CD4-positive, CD25-positive, alpha-beta regulatory T cell (primary cell): ENCODE measurements around the gene HMGCLL1. TPM values are rescaled to one million over a fixed set of nuclear protein-coding genes. Genes with fewer than 3 reads are reported as not detected.

Source experiments
- ATAC-seq, 2 donors: fragments of 150-1000 bp; cut with Tn5 transposase; one replicate each; pipeline ENCODE4 v1.10.0; 2021; ENCODE audit warnings: low read depth in 2 of 2, moderate number of reproducible peaks in 2 of 2, moderate library complexity in 1 of 2
- DNase-seq, 3 donors: peaks; one replicate each; pipeline versions ENCODE4 v3.0.0 to v3.0.0-alpha.2; 2012 to 2022; ENCODE audit warnings: mixed read lengths in 1 of 3
- H3K27ac ChIP-seq: one replicate; pipeline ENCODE4 v1.7.0; 2013; ENCODE audit warnings: mild to moderate bottlenecking, low read length; ENCODE audit not compliant: insufficient read depth, poor library complexity, severe bottlenecking
- H3K27me3 ChIP-seq: one replicate; pipeline ENCODE4 v1.7.0; 2013; ENCODE audit warnings: low read length; ENCODE audit not compliant: control insufficient read depth, insufficient read depth
- H3K36me3 ChIP-seq: one replicate; pipeline ENCODE4 v1.7.0; 2013; ENCODE audit warnings: mild to moderate bottlenecking, low read length, moderate library complexity; ENCODE audit not compliant: control insufficient read depth, insufficient read depth
- H3K4me1 ChIP-seq: 2 replicates; pipeline ENCODE4 v1.7.0; 2013; ENCODE audit warnings: mild to moderate bottlenecking, low read length; ENCODE audit not compliant: insufficient read depth, control insufficient read depth, poor library complexity, severe bottlenecking
- H3K4me3 ChIP-seq: one replicate; pipeline ENCODE4 v1.7.0; 2013; ENCODE audit warnings: low read depth, mild to moderate bottlenecking, low read length, moderate library complexity
- H3K9me3 ChIP-seq, 2 experiments: 1 replicate in 1 of 2; 2 replicates in 1 of 2; pipeline ENCODE4 v1.7.0; 2013; ENCODE audit warnings: low read length in 2 of 2, mild to moderate bottlenecking in 1 of 2, moderate library complexity in 1 of 2; ENCODE audit not compliant: control insufficient read depth in 2 of 2
- H3K27ac Mint-ChIP-seq, 3 donors: one replicate each; pipeline ENCODE4 v1.8.0; 2020 to 2022; ENCODE audit warnings: mild to moderate bottlenecking in 3 of 3, mixed read lengths in 3 of 3, moderate library complexity in 2 of 3
- H3K27me3 Mint-ChIP-seq: one replicate; pipeline ENCODE4 v1.8.0; 2022; ENCODE audit warnings: mild to moderate bottlenecking, mixed read lengths
- H3K36me3 Mint-ChIP-seq: one replicate; pipeline ENCODE4 v1.8.0; 2020; ENCODE audit warnings: mixed read lengths
- H3K4me1 Mint-ChIP-seq, 4 donors: one replicate each; pipeline ENCODE4 v1.8.0; 2020 to 2022; ENCODE audit warnings: mixed read lengths in 4 of 4, mild to moderate bottlenecking in 1 of 4
- H3K4me3 Mint-ChIP-seq, 4 donors: one replicate each; pipeline ENCODE4 v1.8.0; 2020 to 2022; ENCODE audit warnings: mild to moderate bottlenecking in 4 of 4, mixed read lengths in 4 of 4, moderate library complexity in 3 of 4
- H3K9me3 Mint-ChIP-seq, 7 donors: one replicate each; pipeline ENCODE4 v1.8.0; 2020 to 2022; ENCODE audit warnings: mixed read lengths in 7 of 7, mild to moderate bottlenecking in 3 of 7, moderate library complexity in 2 of 7
- polyA plus RNA-seq, 4 donors: library from polyadenylated mRNA; unstranded; fragments of 300-500 nt; fragmentation: Illumina TruSeq; gene quantifications; one replicate each; pipeline ENCODE4 v1.2.3, GENCODE V29; 2021
- total RNA-seq: library from RNA; stranded (reverse); gene quantifications from one replicate; pipeline ENCODE4 v1.2.3, GENCODE V29; 2022

The HMGCLL1 gene
- total and polyA plus RNA-seq, 5 donors from 2014 or later: not detected

GRCh38 chr6:55584654-55585354 lies 5.8 kb upstream of the HMGCLL1 start:
- DNase-seq (no peak), ATAC-seq (no peak)
- Mint-ChIP-seq H3K4me3 (no peak overlapping the region), H3K9me3 (peaks cover 0 to 20% (median 7%) of the 10 kb centered on the region in 7 donors), H3K27ac (no peak overlapping the region), H3K36me3 (no peaks in the 10 kb centered on the region), H3K4me1 (no peaks in the 10 kb centered on the region), H3K27me3 (no peaks in the 10 kb centered on the region)
- Histone ChIP-seq H3K4me3 (no peak overlapping the region), H3K9me3 (no peaks in the 10 kb centered on the region), H3K36me3 (no peaks in the 10 kb centered on the region), H3K27me3 (no peaks in the 10 kb centered on the region), H3K27ac (no peak overlapping the region), H3K4me1 (no peaks in the 10 kb centered on the region)

- H3K27ac Mint-ChIP-seq: no peak overlapping the region
Observed at GRCh38 chr6:55576811-55577210, 2.2 kb downstream of the HMGCLL1 start.

DNA sequence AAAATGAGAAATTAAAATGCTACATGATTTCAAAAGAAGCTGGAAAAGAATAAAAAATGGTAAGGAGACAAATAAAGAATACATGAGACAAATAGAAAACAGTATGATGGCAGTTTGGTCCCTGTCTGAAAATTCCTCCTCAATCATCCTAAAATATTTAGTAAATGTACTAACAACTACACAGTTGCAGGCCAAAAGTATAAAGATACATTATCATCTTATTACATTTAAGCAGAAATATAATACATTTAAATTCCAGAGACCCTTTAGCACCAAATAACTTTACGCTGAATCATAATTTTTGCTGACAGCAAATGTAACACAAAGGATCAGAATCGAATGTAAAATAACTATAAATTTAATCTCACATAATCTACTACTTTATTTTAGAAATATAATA lies 4.4 kb downstream of the HMGCLL1 start:
- Histone ChIP-seq H3K27me3 (no peaks in the 10 kb centered on the region), H3K4me1 (no peaks in the 10 kb centered on the region), H3K4me3 (no peak overlapping the region), H3K9me3 (no peaks in the 10 kb centered on the region), H3K27ac (no peak overlapping the region), H3K36me3 (no peaks in the 10 kb centered on the region)
- Mint-ChIP-seq H3K27me3 (no peaks in the 10 kb centered on the region), H3K4me1 (no peaks in the 10 kb centered on the region), H3K4me3 (no peak overlapping the region), H3K27ac (peak overlapping the region in 1 of 3 donors; percentile 53), H3K36me3 (no peaks in the 10 kb centered on the region), H3K9me3 (peaks cover 5 to 22% (median 8%) of the 10 kb centered on the region in 7 donors)
- ATAC-seq (no peak), DNase-seq (no peak)

More at GRCh38 chr6:55576811-55577210, 2.2 kb downstream of the HMGCLL1 start:
- Histone ChIP-seq H3K4me1 (no peaks in the 10 kb centered on the region), H3K4me3 (no peak overlapping the region), H3K27me3 (no peaks in the 10 kb centered on the region), H3K27ac (no peak overlapping the region), H3K36me3 (no peaks in the 10 kb centered on the region), H3K9me3 (no peaks in the 10 kb centered on the region)
- H3K4me1 Mint-ChIP-seq: no peaks in the 10 kb centered on the region
- no peaks in the 10 kb centered on the region for H3K27me3 Mint-ChIP-seq
- no peak for ATAC-seq
- H3K36me3 Mint-ChIP-seq: no peaks in the 10 kb centered on the region
- H3K9me3 Mint-ChIP-seq: peaks cover 1 to 19% (median 5%) of the 10 kb centered on the region in 7 donors
- no peak for DNase-seq
- H3K4me3 Mint-ChIP-seq: no peak overlapping the region

DNA sequence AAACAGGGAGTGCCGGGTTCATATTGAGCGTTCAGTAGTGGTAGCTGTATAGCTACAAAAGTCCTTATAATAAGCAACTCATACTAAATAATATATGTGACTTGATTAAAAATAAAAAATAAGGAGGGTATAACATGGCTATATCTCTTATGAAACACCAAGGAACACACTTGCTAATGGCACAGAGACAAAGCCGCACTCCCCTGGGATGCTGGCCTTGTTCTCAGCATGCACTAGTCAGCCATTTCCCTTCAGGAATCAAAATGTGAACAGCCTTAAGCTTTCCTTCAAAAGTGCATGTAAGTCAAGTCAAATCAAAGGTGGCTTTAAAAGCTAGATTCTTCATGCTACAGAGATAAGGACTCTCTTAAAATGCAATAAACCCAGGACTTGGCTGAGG lies 9.4 kb downstream of the HMGCLL1 start:
- no peak for ATAC-seq
- H3K27me3 ChIP-seq: no peaks in the 10 kb centered on the region
- H3K27ac ChIP-seq: no peak overlapping the region
- no peak overlapping the region for H3K4me3 Mint-ChIP-seq
- no peaks in the 10 kb centered on the region for H3K36me3 ChIP-seq
- DNase-seq: no peak
- H3K27ac Mint-ChIP-seq: no peak overlapping the region
- no peaks in the 10 kb centered on the region for H3K9me3 ChIP-seq
- H3K27me3 Mint-ChIP-seq: no peaks in the 10 kb centered on the region
- H3K9me3 Mint-ChIP-seq: peaks cover 3 to 15% (median 6%) of the 10 kb centered on the region in 7 donors
- H3K4me1 ChIP-seq: no peaks in the 10 kb centered on the region
- H3K4me1 Mint-ChIP-seq: no peaks in the 10 kb centered on the region
- no peak overlapping the region for H3K4me3 ChIP-seq
- no peaks in the 10 kb centered on the region for H3K36me3 Mint-ChIP-seq

DNA sequence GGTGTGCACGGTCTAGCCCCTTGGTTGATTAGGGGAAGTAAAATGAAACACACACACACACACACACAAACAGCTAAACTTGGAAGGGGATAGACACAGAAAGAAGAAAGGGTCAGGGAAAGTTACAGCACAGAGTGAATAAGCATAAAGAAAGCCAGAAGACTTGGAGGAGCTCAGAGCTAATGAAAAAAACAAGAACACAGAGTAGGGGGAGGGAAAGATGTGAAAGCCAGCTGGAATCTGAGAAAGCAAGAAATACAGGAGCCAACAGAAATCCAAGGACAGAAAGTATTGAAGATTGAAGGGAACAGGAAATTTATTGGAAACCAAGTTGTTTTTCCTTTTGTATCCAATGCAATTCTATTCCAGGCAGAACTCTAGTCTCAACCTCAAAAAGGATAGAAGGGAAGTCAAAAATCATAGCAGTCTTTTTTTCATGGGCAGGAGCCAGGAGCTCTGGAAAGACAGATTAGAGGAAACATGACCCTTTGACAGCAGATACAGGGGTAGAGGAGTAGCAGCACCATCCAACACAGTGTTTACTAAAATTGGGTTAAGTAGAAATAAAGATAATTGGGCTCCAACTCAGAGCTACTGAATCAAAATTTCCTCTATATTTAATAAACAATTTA lies 10.1 kb downstream of the HMGCLL1 start:
- ATAC-seq (no peak), DNase-seq (no peak)
- Mint-ChIP-seq H3K36me3 (no peaks in the 10 kb centered on the region), H3K27me3 (no peaks in the 10 kb centered on the region), H3K4me3 (no peak overlapping the region), H3K9me3 (peaks cover 3 to 18% (median 6%) of the 10 kb centered on the region in 7 donors), H3K27ac (no peak overlapping the region), H3K4me1 (no peaks in the 10 kb centered on the region)
- no peaks in the 10 kb centered on the region for H3K4me1 ChIP-seq
- no peaks in the 10 kb centered on the region for H3K27me3 ChIP-seq
- H3K9me3 ChIP-seq: no peaks in the 10 kb centered on the region
- no peaks in the 10 kb centered on the region for H3K36me3 ChIP-seq
- H3K4me3 ChIP-seq: no peak overlapping the region
- no peak overlapping the region for H3K27ac ChIP-seq

DNA sequence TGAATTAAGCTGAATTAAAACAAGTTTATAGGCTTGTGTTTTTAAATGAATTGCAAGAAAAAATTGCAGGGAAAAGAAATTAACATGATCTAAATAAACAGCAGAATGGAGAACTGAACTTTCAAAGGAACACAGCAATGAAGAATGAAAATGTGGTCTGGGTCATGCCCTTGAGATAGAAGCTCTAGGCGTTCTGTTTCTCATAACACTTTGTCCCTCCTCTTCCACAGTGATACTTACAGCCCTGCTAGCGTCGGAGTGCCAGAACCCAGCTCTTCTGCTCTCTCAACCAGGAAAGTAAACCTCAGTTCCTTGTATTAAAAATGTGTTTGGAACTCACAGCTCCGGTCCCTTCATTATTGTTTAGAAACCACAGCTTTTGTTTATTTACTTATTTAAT lies 11.4 kb downstream of the HMGCLL1 start:
- no peak for ATAC-seq

GRCh38 chr6:55566036-55566710 lies 12.8 kb downstream of the HMGCLL1 start:
- Histone ChIP-seq H3K27ac (no peak overlapping the region), H3K4me3 (no peak overlapping the region), H3K36me3 (no peaks in the 10 kb centered on the region), H3K9me3 (no peaks in the 10 kb centered on the region), H3K27me3 (no peaks in the 10 kb centered on the region), H3K4me1 (no peaks in the 10 kb centered on the region)
- Mint-ChIP-seq H3K36me3 (no peaks in the 10 kb centered on the region), H3K9me3 (peaks cover 0 to 18% (median 6%) of the 10 kb centered on the region in 7 donors), H3K27ac (no peak overlapping the region), H3K4me1 (no peaks in the 10 kb centered on the region), H3K27me3 (no peaks in the 10 kb centered on the region), H3K4me3 (no peak overlapping the region)
- DNase-seq (no peak), ATAC-seq (no peak)

More for the DNA sequence above, 11.4 kb downstream of the HMGCLL1 start:
- Histone ChIP-seq H3K27me3 (no peaks in the 10 kb centered on the region), H3K4me1 (no peaks in the 10 kb centered on the region), H3K36me3 (no peaks in the 10 kb centered on the region), H3K4me3 (no peak overlapping the region), H3K9me3 (no peaks in the 10 kb centered on the region), H3K27ac (no peak overlapping the region)
- no peaks in the 10 kb centered on the region for H3K27me3 Mint-ChIP-seq
- no peak for DNase-seq
- H3K9me3 Mint-ChIP-seq: peaks cover 0 to 13% (median 6%) of the 10 kb centered on the region in 7 donors
- no peak overlapping the region for H3K4me3 Mint-ChIP-seq
- no peaks in the 10 kb centered on the region for H3K36me3 Mint-ChIP-seq
- H3K27ac Mint-ChIP-seq: no peak overlapping the region
- H3K4me1 Mint-ChIP-seq: no peaks in the 10 kb centered on the region
